ENCODE results near the gene RPE.

The RPE gene

DNA sequence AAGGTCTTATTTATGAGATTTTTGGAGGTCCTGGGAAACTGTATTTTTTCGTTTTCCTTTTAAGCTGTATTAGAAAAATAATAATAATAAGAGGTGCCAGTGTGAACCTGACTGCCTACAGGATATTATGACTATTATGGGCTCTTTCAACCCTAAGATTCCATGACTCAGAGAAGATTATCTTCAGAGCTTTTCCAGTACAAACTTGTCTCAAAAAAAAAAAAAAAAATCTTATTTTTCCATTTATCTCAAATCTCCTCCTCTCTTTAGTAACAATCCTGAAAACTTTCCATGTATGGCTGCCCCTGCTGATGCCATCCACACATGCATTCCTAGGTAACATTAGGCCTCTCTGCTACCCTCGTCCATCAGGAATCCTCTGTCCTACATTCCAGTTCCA lies 36.7 kb upstream of the RPE start:
- Histone ChIP-seq H3K9me3 (ENCODE audit: control insufficient read depth, insufficient read depth, low read depth, low read length) (no peaks in the 10 kb centered on the region), H3K4me1 (ENCODE audit: control insufficient read depth, insufficient read depth, low read length) (no peaks in the 10 kb centered on the region), H3K4me3 (ENCODE audit: low read depth, low read length) (no peak overlapping the region), H3K27ac (ENCODE audit: extremely low read depth, low read depth, low read length) (no peak overlapping the region), H3K36me3 (ENCODE audit: control insufficient read depth in 2 of 2, insufficient read depth in 1 of 2, low read length in 2 of 2) (no peaks in the 10 kb centered on the region)
- TF ChIP-seq ZNF221 (tag by site-specific recombination; IDR thresholded peaks at IDR 0.05; ENCODE audit: borderline replicate concordance) (no peak), ZNF202 (tag by site-specific recombination; IDR thresholded peaks at IDR 0.05; ENCODE audit: borderline replicate concordance) (no peak), ZNF169 (tag by site-specific recombination; IDR thresholded peaks at IDR 0.05) (no peak), ZNF510 (tag by site-specific recombination; IDR thresholded peaks at IDR 0.05; ENCODE audit: insufficient replicate concordance) (no peak), ZNF366 (tag by site-specific recombination; conservative IDR thresholded peaks at IDR 0.05) (no peak), ZNF658 (tag by site-specific recombination; IDR thresholded peaks at IDR 0.05) (no peak), ZNF214 (tag by site-specific recombination; IDR thresholded peaks at IDR 0.05; ENCODE audit: borderline replicate concordance) (no peak), SETDB1 (IDR thresholded peaks at IDR 0.05; ENCODE audit: insufficient read length, low read length) (no peak), ZBTB8A (tag by site-specific recombination; IDR thresholded peaks at IDR 0.05) (no peak), ZNF529 (tag by site-specific recombination; IDR thresholded peaks at IDR 0.05; ENCODE audit: insufficient replicate concordance) (no peak)
- TF ChIP-seq, protein P1, sequence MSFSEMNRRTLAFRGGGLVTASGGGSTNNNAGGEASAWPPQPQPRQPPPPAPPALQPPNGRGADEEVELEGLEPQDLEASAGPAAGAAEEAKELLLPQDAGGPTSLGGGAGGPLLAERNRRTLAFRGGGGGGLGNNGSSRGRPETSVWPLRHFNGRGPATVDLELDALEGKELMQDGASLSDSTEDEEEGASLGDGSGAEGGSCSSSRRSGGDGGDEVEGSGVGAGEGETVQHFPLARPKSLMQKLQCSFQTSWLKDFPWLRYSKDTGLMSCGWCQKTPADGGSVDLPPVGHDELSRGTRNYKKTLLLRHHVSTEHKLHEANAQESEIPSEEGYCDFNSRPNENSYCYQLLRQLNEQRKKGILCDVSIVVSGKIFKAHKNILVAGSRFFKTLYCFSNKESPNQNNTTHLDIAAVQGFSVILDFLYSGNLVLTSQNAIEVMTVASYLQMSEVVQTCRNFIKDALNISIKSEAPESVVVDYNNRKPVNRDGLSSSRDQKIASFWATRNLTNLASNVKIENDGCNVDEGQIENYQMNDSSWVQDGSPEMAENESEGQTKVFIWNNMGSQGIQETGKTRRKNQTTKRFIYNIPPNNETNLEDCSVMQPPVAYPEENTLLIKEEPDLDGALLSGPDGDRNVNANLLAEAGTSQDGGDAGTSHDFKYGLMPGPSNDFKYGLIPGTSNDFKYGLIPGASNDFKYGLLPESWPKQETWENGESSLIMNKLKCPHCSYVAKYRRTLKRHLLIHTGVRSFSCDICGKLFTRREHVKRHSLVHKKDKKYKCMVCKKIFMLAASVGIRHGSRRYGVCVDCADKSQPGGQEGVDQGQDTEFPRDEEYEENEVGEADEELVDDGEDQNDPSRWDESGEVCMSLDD (tag by site-specific recombination; IDR thresholded peaks at IDR 0.05), result no peak
- TF ChIP-seq, protein P2, sequence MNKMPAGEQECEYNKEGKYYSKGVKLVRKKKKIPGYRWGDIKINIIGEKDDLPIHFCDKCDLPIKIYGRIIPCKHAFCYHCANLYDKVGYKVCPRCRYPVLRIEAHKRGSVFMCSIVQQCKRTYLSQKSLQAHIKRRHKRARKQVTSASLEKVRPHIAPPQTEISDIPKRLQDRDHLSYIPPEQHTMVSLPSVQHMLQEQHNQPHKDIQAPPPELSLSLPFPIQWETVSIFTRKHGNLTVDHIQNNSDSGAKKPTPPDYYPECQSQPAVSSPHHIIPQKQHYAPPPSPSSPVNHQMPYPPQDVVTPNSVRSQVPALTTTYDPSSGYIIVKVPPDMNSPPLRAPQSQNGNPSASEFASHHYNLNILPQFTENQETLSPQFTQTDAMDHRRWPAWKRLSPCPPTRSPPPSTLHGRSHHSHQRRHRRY (tag by site-specific recombination; IDR thresholded peaks at IDR 0.05), result no peak
- TF ChIP-seq, protein P3, sequence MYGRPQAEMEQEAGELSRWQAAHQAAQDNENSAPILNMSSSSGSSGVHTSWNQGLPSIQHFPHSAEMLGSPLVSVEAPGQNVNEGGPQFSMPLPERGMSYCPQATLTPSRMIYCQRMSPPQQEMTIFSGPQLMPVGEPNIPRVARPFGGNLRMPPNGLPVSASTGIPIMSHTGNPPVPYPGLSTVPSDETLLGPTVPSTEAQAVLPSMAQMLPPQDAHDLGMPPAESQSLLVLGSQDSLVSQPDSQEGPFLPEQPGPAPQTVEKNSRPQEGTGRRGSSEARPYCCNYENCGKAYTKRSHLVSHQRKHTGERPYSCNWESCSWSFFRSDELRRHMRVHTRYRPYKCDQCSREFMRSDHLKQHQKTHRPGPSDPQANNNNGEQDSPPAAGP (tag by site-specific recombination; IDR thresholded peaks at IDR 0.05), result no peak
- TF ChIP-seq, protein P4, sequence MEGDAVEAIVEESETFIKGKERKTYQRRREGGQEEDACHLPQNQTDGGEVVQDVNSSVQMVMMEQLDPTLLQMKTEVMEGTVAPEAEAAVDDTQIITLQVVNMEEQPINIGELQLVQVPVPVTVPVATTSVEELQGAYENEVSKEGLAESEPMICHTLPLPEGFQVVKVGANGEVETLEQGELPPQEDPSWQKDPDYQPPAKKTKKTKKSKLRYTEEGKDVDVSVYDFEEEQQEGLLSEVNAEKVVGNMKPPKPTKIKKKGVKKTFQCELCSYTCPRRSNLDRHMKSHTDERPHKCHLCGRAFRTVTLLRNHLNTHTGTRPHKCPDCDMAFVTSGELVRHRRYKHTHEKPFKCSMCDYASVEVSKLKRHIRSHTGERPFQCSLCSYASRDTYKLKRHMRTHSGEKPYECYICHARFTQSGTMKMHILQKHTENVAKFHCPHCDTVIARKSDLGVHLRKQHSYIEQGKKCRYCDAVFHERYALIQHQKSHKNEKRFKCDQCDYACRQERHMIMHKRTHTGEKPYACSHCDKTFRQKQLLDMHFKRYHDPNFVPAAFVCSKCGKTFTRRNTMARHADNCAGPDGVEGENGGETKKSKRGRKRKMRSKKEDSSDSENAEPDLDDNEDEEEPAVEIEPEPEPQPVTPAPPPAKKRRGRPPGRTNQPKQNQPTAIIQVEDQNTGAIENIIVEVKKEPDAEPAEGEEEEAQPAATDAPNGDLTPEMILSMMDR (tag by site-specific recombination; IDR thresholded peaks at IDR 0.05), result no peak
- TF ChIP-seq, protein P5, sequence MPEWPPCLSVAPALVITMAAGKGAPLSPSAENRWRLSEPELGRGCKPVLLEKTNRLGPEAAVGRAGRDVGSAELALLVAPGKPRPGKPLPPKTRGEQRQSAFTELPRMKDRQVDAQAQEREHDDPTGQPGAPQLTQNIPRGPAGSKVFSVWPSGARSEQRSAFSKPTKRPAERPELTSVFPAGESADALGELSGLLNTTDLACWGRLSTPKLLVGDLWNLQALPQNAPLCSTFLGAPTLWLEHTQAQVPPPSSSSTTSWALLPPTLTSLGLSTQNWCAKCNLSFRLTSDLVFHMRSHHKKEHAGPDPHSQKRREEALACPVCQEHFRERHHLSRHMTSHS (tag by site-specific recombination; IDR thresholded peaks at IDR 0.05), result no peak
- CTCF ChIA-PET, result interaction anchor here (0.7 to 1.4 kb wide), 2 partner anchors 233 to 629 kb away, joined by 3 read pairs; no protein-coding TSS in a partner anchor
- POLR2A ChIA-PET, result no interaction called here

DNA sequence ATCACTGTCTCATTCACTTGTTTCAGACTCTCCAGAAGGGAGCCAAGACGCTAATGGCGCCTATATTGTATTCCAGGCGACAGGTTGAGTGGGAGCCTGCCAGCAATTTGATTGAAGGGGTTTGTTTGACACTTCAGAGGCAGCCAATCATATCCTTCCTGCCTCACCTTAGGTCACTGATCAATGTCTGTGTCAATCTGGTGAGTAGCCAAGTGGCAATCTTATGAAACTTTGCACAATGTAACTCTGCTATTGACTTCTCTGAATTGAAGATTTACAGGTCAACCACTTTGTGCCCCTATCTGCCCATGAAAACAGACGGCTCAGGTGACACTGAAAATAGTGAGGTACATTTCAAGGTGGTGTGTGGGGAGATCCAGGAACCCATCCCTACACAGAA lies 32.7 kb upstream of the RPE start:
- TF ChIP-seq ZNF202 (tag by site-specific recombination; IDR thresholded peaks at IDR 0.05; ENCODE audit: borderline replicate concordance), result no peak
- TF ChIP-seq, protein P5 (tag by site-specific recombination; IDR thresholded peaks at IDR 0.05), result no peak
- TF ChIP-seq ZNF521 (tag by site-specific recombination; IDR thresholded peaks at IDR 0.05), result no peak
- TF ChIP-seq BCL11B (tag by site-specific recombination; IDR thresholded peaks at IDR 0.05; ENCODE audit: low read depth), result no peak
- no peak for TF ChIP-seq ZNF121 (tag by site-specific recombination; IDR thresholded peaks at IDR 0.05)
- no peak for TF ChIP-seq ZNF248 (tag by site-specific recombination; IDR thresholded peaks at IDR 0.05)
- no peak for TF ChIP-seq GFI1B (tag by site-specific recombination; IDR thresholded peaks at IDR 0.05)
- TF ChIP-seq ZBTB7A (tag by site-specific recombination; IDR thresholded peaks at IDR 0.05; ENCODE audit: low read depth), result no peak
- POLR2A ChIA-PET, result no interaction called here
- CTCF ChIA-PET, result no interaction called here
- no peaks in the 10 kb centered on the region for H3K4me1 ChIP-seq (ENCODE audit: control insufficient read depth, insufficient read depth, low read length)
- H3K27ac ChIP-seq (ENCODE audit: extremely low read depth, low read depth, low read length), result no peak overlapping the region
- no peak overlapping the region for H3K4me3 ChIP-seq (ENCODE audit: low read depth, low read length)
- H3K36me3 ChIP-seq (ENCODE audit: control insufficient read depth in 2 of 2, insufficient read depth in 1 of 2, low read length in 2 of 2), result no peaks in the 10 kb centered on the region
- no peaks in the 10 kb centered on the region for H3K9me3 ChIP-seq (ENCODE audit: control insufficient read depth, insufficient read depth, low read depth, low read length)
